SKM-1 (cell line): ENCODE data around the gene TMEM14B.
"Not testable (repeated sequence)": the region's sequence is repeated elsewhere in the genome, so short reads cannot be mapped to it uniquely, and the experiment has no call there.

Source experiments
- DNase-seq: peaks from one replicate; lab custom pipeline; 2025; ENCODE audit not compliant: unreplicated experiment; lab: John Stamatoyannopoulos, UW

Gene TMEM14B

GRCh38 chr6:10747251-10747972 lies at the start of gene TMEM14B:
Gene TMEM14B (plus strand): TSS chr6:10747805. CDS start chr6:10749246, 1,441 bp downstream.
- peak; percentile 97 for DNase-seq

- no peak for DNase-seq
Observed at GRCh38 chr6:10713962-10714361, 33.6 kb upstream of the TMEM14B start.

- no peak for DNase-seq
Observed at GRCh38 chr6:10719296-10719963, 28.2 kb upstream of the TMEM14B start.

- no peak for DNase-seq
Observed at GRCh38 chr6:10719964-10720264, 27.7 kb upstream of the TMEM14B start.

- no peak for DNase-seq
Observed at GRCh38 chr6:10720265-10720959, 27.2 kb upstream of the TMEM14B start.

- DNase-seq = not testable (repeated sequence)
Observed at GRCh38 chr6:10720960-10721849, 26.4 kb upstream of the TMEM14B start.

GRCh38 chr6:10721850-10722569 lies 25.6 kb upstream of the TMEM14B start:
- DNase-seq = no peak

GRCh38 chr6:10722570-10722819 lies 25.1 kb upstream of the TMEM14B start:
- no peak for DNase-seq

GRCh38 chr6:10722820-10723566 lies 24.6 kb upstream of the TMEM14B start, which contains the start of gene TMEM14C:
Gene TMEM14C (plus strand): TSS chr6:10723070. CDS start chr6:10724614, 1,544 bp downstream.
- peak; percentile 90 for DNase-seq

- DNase-seq = no peak
Observed at GRCh38 chr6:10723567-10723881, 24.1 kb upstream of the TMEM14B start.

GRCh38 chr6:10725044-10725443 lies 22.6 kb upstream of the TMEM14B start:
- no peak for DNase-seq

- no peak for DNase-seq
Observed at GRCh38 chr6:10725716-10726115, 21.9 kb upstream of the TMEM14B start.

- peak; percentile 71 for DNase-seq
Observed at GRCh38 chr6:10730254-10730653, 17.4 kb upstream of the TMEM14B start.

- no peak for DNase-seq
Observed at GRCh38 chr6:10733151-10733715, 14.4 kb upstream of the TMEM14B start.

GRCh38 chr6:10733863-10734262 lies 13.7 kb upstream of the TMEM14B start:
- no peak for DNase-seq

- no peak for DNase-seq
Observed at GRCh38 chr6:10736731-10737130, 10.9 kb upstream of the TMEM14B start.

GRCh38 chr6:10740061-10740460 lies 7.5 kb upstream of the TMEM14B start:
- no peak for DNase-seq

- not testable (repeated sequence) for DNase-seq
Observed at GRCh38 chr6:10741643-10742042, 6.0 kb upstream of the TMEM14B start.

- no peak for DNase-seq
Observed at GRCh38 chr6:10742251-10742650, 5.4 kb upstream of the TMEM14B start.

- DNase-seq = no peak
Observed at GRCh38 chr6:10743515-10743914, 4.1 kb upstream of the TMEM14B start.
